Measurements from ENCODE around the gene FNBP1L. TPM values are rescaled to one million over a fixed set of nuclear protein-coding genes. Genes with fewer than 3 reads are reported as not detected.

Gene FNBP1L
- total and polyA plus RNA-seq, 2 donors (not counting 1 experiment from before 2014, with no cell fraction given): 0.86 to 5.4 TPM

DNA sequence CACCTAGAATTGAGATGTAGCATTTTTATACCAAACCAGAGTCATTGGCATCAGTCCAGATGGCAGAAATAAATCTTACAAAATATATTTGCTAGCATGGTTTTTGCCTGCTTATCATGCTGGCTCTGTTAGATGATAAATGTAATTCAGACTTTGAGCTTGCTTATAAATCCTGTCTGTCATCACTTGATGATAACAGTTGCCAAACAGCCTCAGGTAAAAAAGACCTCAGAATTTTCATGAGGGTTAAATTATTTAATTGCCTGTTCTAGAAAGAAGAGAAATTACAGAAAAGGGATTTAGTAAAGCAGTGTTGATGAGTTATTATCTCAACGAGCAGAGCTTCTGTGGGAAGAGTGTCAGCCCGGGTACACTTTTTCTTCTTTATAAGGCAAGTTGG is 83.3 kb downstream of the FNBP1L start:
- Histone ChIP-seq H3K27ac (ENCODE audit: low read length in 2 of 2) (no peak overlapping the region), H3K4me3 (ENCODE audit: control extremely low read depth in 1 of 5, extremely low read depth in 1 of 5, insufficient read depth in 1 of 5, low read depth in 2 of 5, low read length in 4 of 5) (no peak overlapping the region), H2AFZ (ENCODE audit: insufficient read depth, low read depth, low read length, poor library complexity, severe bottlenecking) (no peak overlapping the region), H3K27me3 (replicated peaks in 1 of 4; ENCODE audit: control extremely low read depth in 1 of 4, control insufficient read depth in 3 of 4, insufficient read depth in 4 of 4, low read length in 3 of 4) (no peaks in the 10 kb centered on the region), H3K4me1 (ENCODE audit: control insufficient read depth in 2 of 2, insufficient read depth in 2 of 2, low read length in 2 of 2) (no peaks in the 10 kb centered on the region), H3K9me3 (ENCODE audit: control extremely low read depth in 1 of 3, control insufficient read depth in 2 of 3, insufficient read depth in 1 of 3, low read length in 2 of 3) (no peaks in the 10 kb centered on the region), H3K79me2 (ENCODE audit: control insufficient read depth, insufficient read depth, low read length) (no peaks in the 10 kb centered on the region), H3K36me3 (replicated peaks in 1 of 2; ENCODE audit: control extremely low read depth in 1 of 2, control insufficient read depth in 1 of 2, extremely low read depth in 1 of 2, insufficient read depth in 2 of 2, low read length in 1 of 2) (peaks cover 0 to 5% of the 10 kb centered on the region in 2 experiments), H3K4me2 (replicated peaks; ENCODE audit: low read depth, low read length, poor library complexity, severe bottlenecking) (no peak overlapping the region), H3K9ac (ENCODE audit: low read length) (no peak overlapping the region), H4K20me1 (ENCODE audit: control insufficient read depth, insufficient read depth, low read length, poor library complexity, severe bottlenecking) (no peaks in the 10 kb centered on the region)
- POLR2A ChIA-PET: no interaction called here
- DNase-seq (no peak), ATAC-seq (ENCODE audit: low read depth) (no peak)
- Mint-ChIP-seq H3K27ac (no peak overlapping the region), H3K4me1 (no peaks in the 10 kb centered on the region), H3K27me3 (no peaks in the 10 kb centered on the region), H3K9me3 (ENCODE audit: insufficient read depth) (no peaks in the 10 kb centered on the region), H3K4me3 (no peak overlapping the region)
- TF ChIP-seq, protein P1, sequence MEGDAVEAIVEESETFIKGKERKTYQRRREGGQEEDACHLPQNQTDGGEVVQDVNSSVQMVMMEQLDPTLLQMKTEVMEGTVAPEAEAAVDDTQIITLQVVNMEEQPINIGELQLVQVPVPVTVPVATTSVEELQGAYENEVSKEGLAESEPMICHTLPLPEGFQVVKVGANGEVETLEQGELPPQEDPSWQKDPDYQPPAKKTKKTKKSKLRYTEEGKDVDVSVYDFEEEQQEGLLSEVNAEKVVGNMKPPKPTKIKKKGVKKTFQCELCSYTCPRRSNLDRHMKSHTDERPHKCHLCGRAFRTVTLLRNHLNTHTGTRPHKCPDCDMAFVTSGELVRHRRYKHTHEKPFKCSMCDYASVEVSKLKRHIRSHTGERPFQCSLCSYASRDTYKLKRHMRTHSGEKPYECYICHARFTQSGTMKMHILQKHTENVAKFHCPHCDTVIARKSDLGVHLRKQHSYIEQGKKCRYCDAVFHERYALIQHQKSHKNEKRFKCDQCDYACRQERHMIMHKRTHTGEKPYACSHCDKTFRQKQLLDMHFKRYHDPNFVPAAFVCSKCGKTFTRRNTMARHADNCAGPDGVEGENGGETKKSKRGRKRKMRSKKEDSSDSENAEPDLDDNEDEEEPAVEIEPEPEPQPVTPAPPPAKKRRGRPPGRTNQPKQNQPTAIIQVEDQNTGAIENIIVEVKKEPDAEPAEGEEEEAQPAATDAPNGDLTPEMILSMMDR (IDR thresholded peaks at IDR 0.05): no peak
- TF ChIP-seq EZH2 (IDR thresholded peaks at IDR 0.05; ENCODE audit: borderline replicate concordance, insufficient read depth, low read depth, low read length, poor library complexity, severe bottlenecking): no peak
- WGBS (ENCODE audit: insufficient coverage): 42% methylated on average over 2 of the region's 2 CpGs
- CTCF ChIA-PET: no interaction called here
- intact Hi-C loops (cut with micrococcal nuclease): no loop called here

DNA sequence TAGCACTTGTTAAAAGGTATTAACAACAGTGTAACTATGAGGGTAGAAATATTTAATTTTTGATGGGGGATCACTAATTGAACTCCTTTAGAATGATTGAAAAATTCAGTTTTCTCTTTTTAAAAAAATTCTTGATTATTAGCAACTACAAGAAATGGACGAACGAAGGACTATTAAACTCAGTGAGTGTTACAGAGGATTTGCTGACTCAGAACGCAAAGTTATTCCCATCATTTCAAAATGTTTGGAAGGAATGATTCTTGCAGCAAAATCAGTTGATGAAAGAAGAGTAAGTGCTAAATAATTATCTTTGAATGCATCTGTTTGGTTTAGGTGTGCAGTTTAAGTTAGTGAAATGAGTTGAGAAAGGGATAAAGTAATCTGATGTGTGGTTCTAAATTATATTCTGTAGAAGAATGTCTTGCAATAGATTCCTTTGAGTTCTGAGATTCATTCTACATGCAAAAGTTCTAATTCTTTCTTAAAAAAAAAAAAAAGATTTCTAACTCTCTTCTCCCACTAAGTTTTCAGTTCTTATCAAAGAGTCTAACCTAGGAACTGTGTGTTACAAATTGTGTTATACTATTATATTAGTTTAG is 85.0 kb downstream of the FNBP1L start:
- Histone ChIP-seq H3K36me3 (replicated peaks in 1 of 2; ENCODE audit: control extremely low read depth in 1 of 2, control insufficient read depth in 1 of 2, extremely low read depth in 1 of 2, insufficient read depth in 2 of 2, low read length in 1 of 2) (peaks cover 0 to 5% of the 10 kb centered on the region in 2 experiments), H3K4me3 (ENCODE audit: control extremely low read depth in 1 of 5, extremely low read depth in 1 of 5, insufficient read depth in 1 of 5, low read depth in 2 of 5, low read length in 4 of 5) (no peak overlapping the region), H3K27me3 (replicated peaks in 1 of 4; ENCODE audit: control extremely low read depth in 1 of 4, control insufficient read depth in 3 of 4, insufficient read depth in 4 of 4, low read length in 3 of 4) (no peaks in the 10 kb centered on the region), H2AFZ (ENCODE audit: insufficient read depth, low read depth, low read length, poor library complexity, severe bottlenecking) (no peak overlapping the region), H3K9ac (ENCODE audit: low read length) (no peak overlapping the region), H3K9me3 (ENCODE audit: control extremely low read depth in 1 of 3, control insufficient read depth in 2 of 3, insufficient read depth in 1 of 3, low read length in 2 of 3) (no peaks in the 10 kb centered on the region), H3K4me1 (ENCODE audit: control insufficient read depth in 2 of 2, insufficient read depth in 2 of 2, low read length in 2 of 2) (no peaks in the 10 kb centered on the region), H3K79me2 (ENCODE audit: control insufficient read depth, insufficient read depth, low read length) (no peaks in the 10 kb centered on the region), H3K4me2 (replicated peaks; ENCODE audit: low read depth, low read length, poor library complexity, severe bottlenecking) (no peak overlapping the region), H4K20me1 (ENCODE audit: control insufficient read depth, insufficient read depth, low read length, poor library complexity, severe bottlenecking) (no peaks in the 10 kb centered on the region), H3K27ac (ENCODE audit: low read length in 2 of 2) (no peak overlapping the region)
- H3K4me1 Mint-ChIP-seq: no peaks in the 10 kb centered on the region
- no peak overlapping the region for H3K4me3 Mint-ChIP-seq
- DNase-seq: no peak
- no CpG with 5 or more reads among the region's 3 CpGs for WGBS (ENCODE audit: insufficient coverage)
- TF ChIP-seq EZH2 (IDR thresholded peaks at IDR 0.05; ENCODE audit: borderline replicate concordance, insufficient read depth, low read depth, low read length, poor library complexity, severe bottlenecking): no peak
- TF ChIP-seq, protein P1 (IDR thresholded peaks at IDR 0.05): no peak
- H3K27ac Mint-ChIP-seq: no peak overlapping the region
- ATAC-seq (ENCODE audit: low read depth): no peak
- ChIA-PET POLR2A (no interaction called here), CTCF (no interaction called here)
- no peaks in the 10 kb centered on the region for H3K9me3 Mint-ChIP-seq (ENCODE audit: insufficient read depth)
- intact Hi-C loops (cut with micrococcal nuclease): no loop called here
- H3K27me3 Mint-ChIP-seq: no peaks in the 10 kb centered on the region
